Measurements from ENCODE around the gene NEU2.

- TF ChIP-seq CTCF (IDR thresholded peaks at IDR 0.05) (no peak), POLR2AphosphoS5 (IDR thresholded peaks at IDR 0.05) (no peak)
These were observed 26.5 kb downstream of the NEU2 start for GRCh38 chr2:233058717-233059546.
